GM12892 (cell line): ENCODE measurements around the gene KLHL41.
A peak's percentile ranks its signal among the peaks of the same experiment; 100 is the strongest.
"Not testable (repeated sequence)": the region's sequence is repeated elsewhere in the genome, so short reads cannot be mapped to it uniquely, and the experiment has no call there.

Experiments used
- DNase-seq: peaks from one replicate; pipeline ENCODE4 v3.0.0; 2011; ENCODE audit not compliant: insufficient read length
- FAIRE-seq: peaks from 2 replicates; lab custom pipeline; 2011; peaks lifted over from hg19 to GRCh38; lab: Jason Lieb, UNC
- POLR2A ChIP-seq: IDR thresholded peaks from 2 replicates; pipeline ENCODE4 v1.6.1; 2011; ENCODE audit warnings: low read depth, low read length, control low read depth
- POLR2AphosphoS5 ChIP-seq: IDR thresholded peaks from 2 replicates; pipeline ENCODE4 v1.6.1; 2011; ENCODE audit warnings: low read depth, low read length, control low read depth
- TAF1 ChIP-seq: IDR thresholded peaks from 2 replicates; pipeline ENCODE4 v1.6.1; 2011; ENCODE audit warnings: low read depth, mild to moderate bottlenecking, control low read depth, low read length, borderline replicate concordance

Gene KLHL41

DNA sequence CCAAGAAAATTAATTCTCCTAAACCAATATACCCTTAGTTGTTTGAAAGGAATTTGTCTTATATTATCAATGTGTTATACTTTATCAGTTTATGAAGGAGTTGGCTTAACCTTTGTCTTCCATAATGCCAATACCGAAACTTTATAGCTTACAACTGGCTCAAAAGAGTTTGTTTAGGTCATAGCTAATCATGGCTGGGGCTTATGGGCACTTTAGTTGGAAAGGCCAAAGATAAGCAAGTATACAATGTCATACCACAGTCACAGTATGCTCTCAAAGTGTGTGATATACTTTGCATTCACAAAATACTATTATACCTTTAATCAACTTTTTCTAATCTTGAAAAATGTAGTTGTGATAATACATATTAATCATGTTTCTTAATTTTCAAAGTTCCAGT, 2.3 kb downstream of the KLHL41 start:
- TF ChIP-seq TAF1: no peak
- TF ChIP-seq POLR2AphosphoS5: no peak
- TF ChIP-seq POLR2A: no peak
- FAIRE-seq: no peak

DNA sequence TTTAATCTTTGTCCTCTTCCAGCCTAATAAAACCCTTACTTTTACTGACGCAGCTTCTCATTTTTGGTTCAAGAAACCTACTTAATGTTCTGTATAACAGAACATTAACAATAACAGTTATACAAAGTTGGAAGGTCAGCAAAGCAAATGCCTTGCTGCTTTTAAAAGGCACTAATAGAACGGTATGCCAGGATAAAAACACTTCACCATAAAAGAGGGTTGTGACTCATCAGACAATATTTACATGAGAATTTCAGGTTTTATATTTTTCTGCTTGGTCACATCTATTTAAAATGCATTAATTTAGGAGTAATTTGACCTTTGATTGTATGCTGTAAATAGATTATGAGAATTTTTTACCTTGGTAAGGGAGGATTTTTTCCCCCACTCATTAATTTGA, 3.0 kb downstream of the KLHL41 start:
- no peak for FAIRE-seq
- no peak for TF ChIP-seq TAF1
- TF ChIP-seq POLR2AphosphoS5: no peak
- TF ChIP-seq POLR2A: no peak
- DNase-seq: no peak

More for the DNA sequence above, 2.3 kb downstream of the KLHL41 start:
- no peak for DNase-seq

- FAIRE-seq: no peak
- no peak for DNase-seq
- TF ChIP-seq POLR2A: no peak
- no peak for TF ChIP-seq POLR2AphosphoS5
- TF ChIP-seq TAF1: no peak
These were observed 3.6 kb downstream of the KLHL41 start for GRCh38 chr2:169513094-169513493.

DNA sequence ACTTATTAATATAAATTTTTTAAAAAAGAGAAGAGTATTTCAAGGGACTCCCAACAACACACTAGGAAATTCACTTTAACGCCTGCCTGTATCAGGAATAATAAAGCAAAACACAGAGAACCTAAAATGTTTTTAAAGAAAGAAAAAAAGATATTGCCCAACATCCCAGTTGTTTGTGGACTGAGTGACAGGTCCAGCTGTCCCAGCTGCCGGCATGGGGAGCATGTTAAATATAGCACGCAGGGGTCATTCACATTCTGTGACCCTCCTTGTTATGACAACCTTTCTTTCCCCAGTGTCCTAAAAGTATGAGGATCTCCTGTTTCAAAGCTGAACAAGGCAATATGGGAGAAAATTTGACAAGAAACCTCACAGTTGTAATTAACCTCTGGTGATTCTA, 4.4 kb downstream of the KLHL41 start:
- no peak for FAIRE-seq
- no peak for TF ChIP-seq POLR2A
- no peak for TF ChIP-seq TAF1
- TF ChIP-seq POLR2AphosphoS5: no peak
- DNase-seq: no peak

DNA sequence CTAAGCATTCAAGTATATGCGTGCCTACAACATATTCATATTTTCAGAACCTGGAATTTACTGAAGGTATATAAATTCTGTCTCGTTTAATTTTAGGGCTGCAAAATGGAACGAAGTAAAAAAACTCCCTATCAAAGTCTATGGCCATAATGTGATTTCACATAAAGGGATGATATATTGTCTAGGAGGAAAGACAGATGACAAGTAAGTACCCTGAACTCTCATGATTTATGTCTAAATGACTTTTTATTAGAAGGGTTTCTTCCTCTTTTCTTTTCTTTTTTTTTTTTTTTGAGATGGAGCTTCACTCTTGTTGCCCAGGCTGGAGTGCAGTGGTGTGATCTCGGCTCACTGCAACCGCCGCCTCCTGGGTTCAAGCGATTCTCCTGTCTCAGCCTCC, 5.3 kb downstream of the KLHL41 start:
- FAIRE-seq, DNase-seq: not testable (repeated sequence)

DNA sequence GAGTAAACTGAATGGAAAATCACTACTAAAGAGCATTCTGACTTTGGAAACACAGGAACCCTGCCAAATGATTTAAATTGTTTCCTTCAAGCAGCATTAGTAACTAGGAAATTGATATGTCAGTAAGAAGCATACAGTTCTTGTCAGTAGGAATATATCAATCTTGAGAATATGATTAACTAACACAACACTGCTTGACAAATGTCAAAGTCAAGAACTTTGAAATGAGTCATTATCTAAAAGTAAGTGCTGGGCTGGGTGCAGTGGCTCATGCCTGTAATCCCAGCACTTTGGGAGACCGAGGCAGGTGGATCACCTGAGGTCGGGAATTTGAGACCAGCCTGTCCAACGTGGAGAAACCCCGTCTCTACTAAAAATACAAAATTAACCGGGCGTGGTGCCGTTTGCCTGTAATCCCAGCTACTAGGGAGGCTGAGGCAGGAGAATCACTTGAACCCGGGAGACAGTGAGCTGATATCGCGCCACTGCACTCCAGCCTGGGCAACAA, 7.0 kb downstream of the KLHL41 start:
- DNase-seq, FAIRE-seq: not testable (repeated sequence)

DNA sequence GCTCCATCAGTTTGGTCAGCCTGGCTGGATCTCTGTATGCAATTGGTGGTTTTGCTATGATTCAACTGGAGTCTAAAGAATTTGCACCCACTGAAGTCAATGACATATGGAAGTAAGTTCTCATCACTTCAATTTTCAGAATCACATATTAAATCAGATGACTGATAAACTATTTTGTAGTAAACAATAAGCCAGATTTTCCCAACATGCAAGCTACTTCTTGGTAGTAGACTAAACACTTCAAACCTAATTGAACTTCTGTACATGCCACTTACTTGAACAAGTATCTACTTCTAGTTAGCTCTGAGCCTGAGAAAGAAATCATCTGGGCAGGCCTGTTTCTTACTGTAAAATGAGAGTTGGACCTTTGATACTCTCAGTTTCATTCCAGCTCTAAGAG, 11.4 kb downstream of the KLHL41 start:
- FAIRE-seq (no peak), DNase-seq (no peak)
- no peak for TF ChIP-seq POLR2A
- no peak for TF ChIP-seq POLR2AphosphoS5
- TF ChIP-seq TAF1: no peak

GRCh38 chr2:169523681-169524080, 14.2 kb downstream of the KLHL41 start:
- TF ChIP-seq TAF1 (no peak), POLR2A (no peak), POLR2AphosphoS5 (no peak)
- DNase-seq: no peak
- no peak for FAIRE-seq

- FAIRE-seq (no peak), DNase-seq (no peak)
- TF ChIP-seq POLR2A (no peak), TAF1 (no peak), POLR2AphosphoS5 (no peak)
These were observed 15.9 kb downstream of the KLHL41 start for GRCh38 chr2:169525434-169525833.

- TF ChIP-seq TAF1 (no peak), POLR2AphosphoS5 (no peak), POLR2A (no peak)
- FAIRE-seq (no peak), DNase-seq (no peak)
These were observed 16.9 kb downstream of the KLHL41 start for GRCh38 chr2:169526451-169526850.

DNA sequence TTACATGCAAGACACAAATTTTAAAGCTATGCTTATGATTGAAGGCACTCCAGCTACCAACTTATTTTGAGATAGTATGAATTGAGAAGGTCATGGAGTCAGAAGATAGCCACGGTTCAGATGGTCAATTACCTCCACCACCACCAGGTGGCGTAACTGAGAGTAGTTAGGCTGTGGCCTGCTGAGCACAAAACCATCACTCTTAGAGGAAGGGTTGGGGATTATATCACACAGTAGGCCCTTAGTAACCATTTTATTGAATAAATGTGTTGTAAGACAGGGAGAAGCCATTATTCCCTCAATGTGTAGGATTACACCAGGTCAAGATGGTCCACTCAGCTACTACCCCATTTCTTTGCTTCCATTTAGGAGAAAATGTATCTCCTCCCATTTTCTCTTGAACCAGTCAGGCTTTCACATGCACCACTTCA, 18.8 kb downstream of the KLHL41 start:
- DNase-seq (peak; percentile 13), FAIRE-seq (peak; percentile 97)
- TF ChIP-seq TAF1 (no peak), POLR2AphosphoS5 (no peak), POLR2A (no peak)

- not testable (repeated sequence) for FAIRE-seq, DNase-seq
These were observed 30.0 kb downstream of the KLHL41 start for GRCh38 chr2:169539460-169539859.

- no peak for TF ChIP-seq TAF1
- no peak for TF ChIP-seq POLR2A
- FAIRE-seq (no peak), DNase-seq (no peak)
These were observed 30.6 kb downstream of the KLHL41 start for GRCh38 chr2:169540146-169540545.

DNA sequence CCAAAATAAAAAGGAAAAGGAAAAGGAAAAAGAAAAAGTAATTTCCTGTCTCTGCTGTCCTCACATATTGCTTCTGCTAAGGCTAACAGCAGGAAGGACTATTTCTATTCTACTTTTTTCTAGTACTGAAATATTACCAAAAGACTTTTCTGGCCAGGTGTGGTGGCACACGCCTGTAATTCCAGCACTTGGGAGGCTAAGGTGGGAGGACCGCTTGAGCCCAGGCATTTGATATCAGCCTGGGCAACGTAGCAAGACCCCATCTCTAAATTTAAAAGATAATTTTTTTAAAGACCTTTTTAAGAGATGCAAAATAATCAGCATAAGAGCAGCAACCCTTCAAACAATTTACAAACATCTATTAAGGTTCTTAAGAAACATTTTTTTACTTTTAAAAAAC, 32.9 kb downstream of the KLHL41 start:
- FAIRE-seq (no peak), DNase-seq (no peak)
- TF ChIP-seq TAF1 (no peak), POLR2A (no peak), POLR2AphosphoS5 (no peak)
